Ovary (tissue), 9 donors: ENCODE measurements around the gene TOM1L2. TPM values are rescaled to one million over a fixed set of nuclear protein-coding genes. Genes with fewer than 3 reads are reported as not detected.

Source experiments
- DNase-seq, 5 donors: peaks; one replicate each; pipeline ENCODE4 v3.0.0-alpha.2; 2019 to 2020
- H3K27ac ChIP-seq, 2 donors: fragments of 200-600 bp; one replicate each; pipeline versions ENCODE4 v1.5.1 to v1.8.0; 2019 to 2022
- H3K27me3 ChIP-seq: fragments of 200-600 bp; one replicate; pipeline ENCODE4 v1.8.0; 2022
- H3K36me3 ChIP-seq: fragments of 200-600 bp; sonication (generic); one replicate; pipeline ENCODE4 v1.5.1; 2019
- H3K4me1 ChIP-seq: one replicate; pipeline ENCODE4 v1.8.1; 2013; ENCODE audit warnings: mild to moderate bottlenecking, moderate library complexity; ENCODE audit not compliant: insufficient read depth
- H3K4me3 ChIP-seq: fragments of 200-600 bp; sonication (generic); one replicate; pipeline ENCODE4 v1.5.1; 2017
- H3K9me3 ChIP-seq, 2 donors: fragments of 200-600 bp in 1 of 2; sonication (generic) in 1 of 2; one replicate each; pipeline versions ENCODE4 v1.5.1 to v1.8.1; 2013 to 2019; ENCODE audit warnings: mild to moderate bottlenecking in 1 of 2, moderate library complexity in 1 of 2
- EP300 ChIP-seq: sonication (generic); formaldehyde crosslinking; IDR thresholded peaks from one replicate; pipeline ENCODE4 v1.6.1; 2017; ENCODE audit warnings: antibody characterized with exemption
- POLR2A ChIP-seq: fragments of 450-650 bp; IDR thresholded peaks from one replicate; pipeline ENCODE4 v1.6.1; 2017; ENCODE audit warnings: antibody characterized with exemption, mild to moderate bottlenecking, moderate library complexity
- WGBS, 3 donors: extraction: QIAGEN DNeasy Blood & Tissue Kit in 1 of 3; methylation state at CpG; one replicate each; pipeline versions ENCODE4 v1.1.5 to v1.1.7; 2013 to 2017; 5-methylcytosine and 5-hydroxymethylcytosine counted together
- intact Hi-C, 4 donors: fragments of 100-400 bp; cut with DNase I; formaldehyde crosslinking; loops; one replicate each; pipeline versions ENCODE4 v1.11.0 to v1.15.1; 2022 to 2023
- polyA plus RNA-seq, 2 donors: library from polyadenylated mRNA; stranded (reverse); fragments of 200-250 nt in 1 of 2; fragments of 350-450 nt in 1 of 2; fragmentation: Illumina TruSeq in 1 of 2; extraction: RNeasy Lipid Tissue Mini Kit (QIAGEN cat#74804) in 1 of 2; gene quantifications; one replicate each; pipeline ENCODE4 v1.2.3, GENCODE V29; 2013 to 2014
- total RNA-seq, 7 donors: library from RNA; depleted of rRNA in 2 of 7; stranded (reverse); fragments of >200 nt in 2 of 7; fragmentation: NEBNext Ultra II Directional in 3 of 7; extraction: Animal tissue kit (Norgen Biotek cat#: 25700) in 3 of 7; gene quantifications; one replicate each; pipeline versions ENCODE4 v1.1.0 to v1.2.4, GENCODE V29; 2016 to 2023
- TF ChIP-seq, protein P1 (sequence below), 3 donors: fragments of 450-650 bp in 2 of 3; fragments of 200-600 bp in 1 of 3; IDR thresholded peaks; one replicate each; pipeline versions ENCODE4 v1.5.1 to v1.8.0; 2016 to 2022; ENCODE audit warnings: antibody characterized with exemption in 3 of 3, mild to moderate bottlenecking in 1 of 3
- donor health status: DM: no; HTN: no; CAD: no; lungs with moderate emphysema.
- donor health status: DM: no; HTN: no; CAD: no.
- donor health status: Bipolar disorder and iron deficiency.
- donor health status: DM: yes; HTN: yes; CAD: no.
- donor health status: DM: no; HTN: no; CAD: no.
- donor health status: DM: yes; HTN: yes; CAD: no.

TOM1L2 gene
- total and polyA plus RNA-seq, 9 donors: 25.6 to 62.5 (median 45.9) TPM

DNA sequence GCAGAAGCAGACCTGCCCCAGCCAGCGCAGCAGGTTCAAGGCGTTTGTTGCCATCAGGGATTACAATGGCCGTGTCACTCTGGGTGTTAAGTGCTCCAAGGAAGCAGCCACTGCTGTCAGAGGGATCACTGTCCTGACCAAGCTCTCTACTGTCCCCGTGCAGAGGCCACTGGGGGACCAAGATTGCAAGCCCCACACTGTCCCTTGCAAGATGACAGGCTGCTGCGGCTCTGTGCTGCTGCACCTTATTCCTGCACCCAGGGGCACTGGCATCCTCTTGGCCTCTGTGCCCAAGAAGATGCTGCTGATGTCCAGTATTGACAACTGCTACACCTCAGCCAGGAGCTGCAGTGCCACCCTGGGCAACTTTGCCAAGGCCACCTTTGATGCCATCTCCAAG, 39.1 kb upstream of the TOM1L2 start:
- Histone ChIP-seq H3K27me3 (no peaks in the 10 kb centered on the region), H3K36me3 (no peaks in the 10 kb centered on the region), H3K4me1 (no peaks in the 10 kb centered on the region), H3K27ac (no peak overlapping the region), H3K4me3 (no peak overlapping the region), H3K9me3 (no peaks in the 10 kb centered on the region)
- WGBS, 3 donors: 95 to 100% (median 96%) methylated on average over 5 of the region's 5 CpGs
- no peak for DNase-seq
- intact Hi-C loops: loop anchor here in 1 of 4 donors (10.0 kb wide), 1 partner anchor 136 kb away; no protein-coding TSS in a partner anchor
- no peak for TF ChIP-seq EP300
- TF ChIP-seq, protein P1, sequence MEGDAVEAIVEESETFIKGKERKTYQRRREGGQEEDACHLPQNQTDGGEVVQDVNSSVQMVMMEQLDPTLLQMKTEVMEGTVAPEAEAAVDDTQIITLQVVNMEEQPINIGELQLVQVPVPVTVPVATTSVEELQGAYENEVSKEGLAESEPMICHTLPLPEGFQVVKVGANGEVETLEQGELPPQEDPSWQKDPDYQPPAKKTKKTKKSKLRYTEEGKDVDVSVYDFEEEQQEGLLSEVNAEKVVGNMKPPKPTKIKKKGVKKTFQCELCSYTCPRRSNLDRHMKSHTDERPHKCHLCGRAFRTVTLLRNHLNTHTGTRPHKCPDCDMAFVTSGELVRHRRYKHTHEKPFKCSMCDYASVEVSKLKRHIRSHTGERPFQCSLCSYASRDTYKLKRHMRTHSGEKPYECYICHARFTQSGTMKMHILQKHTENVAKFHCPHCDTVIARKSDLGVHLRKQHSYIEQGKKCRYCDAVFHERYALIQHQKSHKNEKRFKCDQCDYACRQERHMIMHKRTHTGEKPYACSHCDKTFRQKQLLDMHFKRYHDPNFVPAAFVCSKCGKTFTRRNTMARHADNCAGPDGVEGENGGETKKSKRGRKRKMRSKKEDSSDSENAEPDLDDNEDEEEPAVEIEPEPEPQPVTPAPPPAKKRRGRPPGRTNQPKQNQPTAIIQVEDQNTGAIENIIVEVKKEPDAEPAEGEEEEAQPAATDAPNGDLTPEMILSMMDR (IDR thresholded peaks at IDR 0.05): no peak
- TF ChIP-seq POLR2A: no peak

DNA sequence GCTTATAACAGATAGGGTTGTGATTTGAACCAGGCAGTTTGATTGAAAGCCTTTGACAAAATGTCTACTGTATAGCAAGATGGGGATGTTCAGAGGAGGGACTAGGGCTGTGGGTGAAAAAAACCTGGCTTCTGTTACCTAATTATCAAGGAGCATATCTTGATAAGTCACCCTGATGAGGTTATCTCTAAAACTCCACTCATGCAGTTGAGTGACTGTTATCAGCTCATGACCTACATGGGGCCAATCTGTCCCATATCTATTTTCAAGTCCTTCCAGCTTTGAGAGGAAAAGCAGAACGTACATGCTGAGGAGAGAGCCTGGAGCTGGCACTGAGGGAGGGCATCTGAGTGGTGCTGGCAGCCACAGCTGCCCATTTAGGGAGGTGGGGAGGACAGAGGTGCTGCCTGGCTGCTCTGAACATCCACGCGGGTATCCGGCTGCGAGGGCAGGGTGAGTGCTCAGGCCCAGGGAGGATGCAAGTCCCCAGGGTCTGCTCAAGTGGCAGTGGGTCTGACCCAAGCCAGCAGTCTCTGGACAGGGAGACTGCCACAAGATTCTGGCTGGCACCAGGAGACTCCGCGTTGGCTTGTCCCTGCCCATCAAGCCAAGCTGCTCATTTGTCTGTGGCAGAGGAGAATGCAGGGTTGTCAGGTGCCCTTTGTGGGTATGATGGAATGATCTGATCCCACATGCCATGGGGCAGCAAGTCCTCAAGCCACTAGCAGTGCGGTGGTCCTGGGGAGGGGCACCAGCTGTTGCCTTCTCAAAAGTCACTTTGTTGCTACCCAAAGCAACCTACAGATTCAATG, 37.6 kb upstream of the TOM1L2 start:
- no peak overlapping the region for H3K4me3 ChIP-seq
- DNase-seq: no peak
- 76 to 92% (median 77%) methylated on average over 8 of the region's 8 CpGs for WGBS, 3 donors
- no peaks in the 10 kb centered on the region for H3K27me3 ChIP-seq
- H3K27ac ChIP-seq: no peak overlapping the region
- no peaks in the 10 kb centered on the region for H3K9me3 ChIP-seq
- no peaks in the 10 kb centered on the region for H3K4me1 ChIP-seq
- TF ChIP-seq, protein P1 (IDR thresholded peaks at IDR 0.05): no peak
- no peak for TF ChIP-seq POLR2A
- TF ChIP-seq EP300: no peak
- intact Hi-C loops: loop anchor here in 1 of 4 donors (10.0 kb wide), 1 partner anchor 135 kb away; no protein-coding TSS in a partner anchor
- H3K36me3 ChIP-seq: no peaks in the 10 kb centered on the region

DNA sequence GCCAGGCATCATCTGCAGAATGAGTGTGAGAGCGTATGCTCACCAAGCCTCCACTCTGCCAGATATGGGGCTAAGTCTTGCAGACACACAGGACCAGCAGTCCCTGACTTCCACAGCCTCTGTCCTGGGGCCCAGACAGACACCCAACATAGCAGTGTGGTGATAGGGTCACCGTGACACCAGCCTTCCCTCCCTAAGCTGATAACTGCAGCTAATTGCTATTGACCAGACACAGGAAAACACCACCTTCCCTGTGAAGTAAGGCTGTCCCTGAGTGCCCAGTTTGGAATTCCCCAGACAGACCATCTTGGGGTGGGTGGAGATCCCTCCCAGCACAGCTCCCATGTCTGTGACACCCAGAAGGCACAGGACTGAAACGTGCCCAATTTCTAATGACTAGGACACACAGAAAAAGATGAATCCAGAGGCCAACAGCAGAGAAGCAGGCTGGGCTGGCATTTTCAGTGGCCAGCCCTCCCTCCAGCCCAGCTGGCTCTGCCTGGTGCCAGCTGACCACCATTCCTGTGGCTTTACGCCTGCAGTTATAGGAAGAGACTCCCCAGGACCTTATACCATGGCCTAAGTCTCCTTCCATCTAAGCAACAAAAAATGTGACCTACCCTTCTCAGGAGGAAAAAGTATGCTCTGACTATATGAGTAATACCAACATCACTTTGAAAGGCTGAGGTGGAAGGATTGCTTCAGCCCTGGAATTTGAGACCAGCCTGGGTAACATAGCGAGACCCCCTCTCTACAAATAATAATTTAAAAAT, 36.5 kb upstream of the TOM1L2 start:
- H3K4me3 ChIP-seq: no peak overlapping the region
- intact Hi-C loops: no loop called here
- TF ChIP-seq POLR2A (no peak), EP300 (no peak)
- TF ChIP-seq, protein P1 (IDR thresholded peaks at IDR 0.05): no peak
- H3K36me3 ChIP-seq: no peaks in the 10 kb centered on the region
- H3K4me1 ChIP-seq: no peaks in the 10 kb centered on the region
- no peaks in the 10 kb centered on the region for H3K9me3 ChIP-seq
- H3K27ac ChIP-seq: no peak overlapping the region
- no peak for DNase-seq
- H3K27me3 ChIP-seq: no peaks in the 10 kb centered on the region
- WGBS, 3 donors: 75 to 82% (median 75%) methylated on average over 5 of the region's 5 CpGs

DNA sequence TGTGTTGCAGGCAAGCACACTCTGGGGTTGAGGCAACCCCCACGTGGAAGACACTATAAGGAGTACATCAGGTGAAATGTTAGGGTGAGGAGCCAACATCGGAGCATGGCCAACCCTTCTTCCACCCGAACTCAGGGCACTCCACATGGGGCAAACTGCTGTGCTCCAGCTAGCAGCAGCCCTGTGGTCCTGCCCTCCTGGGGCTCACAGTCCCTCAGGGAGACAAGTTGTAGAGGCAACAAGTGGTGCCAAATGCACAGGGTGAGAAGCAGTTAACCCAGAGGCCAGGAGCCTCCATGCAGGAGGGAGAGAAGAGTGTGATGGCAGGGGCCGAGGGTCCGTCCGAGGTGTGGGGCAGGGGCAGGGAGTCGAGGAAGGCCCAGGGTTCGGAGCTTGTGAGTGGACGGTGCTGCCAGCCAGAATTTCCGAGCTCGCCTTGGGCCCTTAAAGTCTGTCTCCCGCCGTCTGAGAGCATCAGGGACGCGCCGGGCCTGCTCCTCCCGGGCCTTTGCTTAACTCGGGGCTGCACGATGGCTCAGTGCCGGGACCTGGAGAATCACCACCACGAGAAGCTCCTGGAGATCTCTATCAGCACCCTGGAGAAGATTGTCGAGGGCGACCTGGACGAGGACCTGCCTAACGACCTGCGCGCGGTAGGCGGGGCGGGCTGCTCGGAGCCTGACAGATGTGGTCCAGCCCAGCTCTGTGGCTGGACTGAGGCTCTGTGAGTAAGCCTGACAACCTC, 34.5 kb upstream of the TOM1L2 start:
- Histone ChIP-seq H3K27me3 (no peaks in the 10 kb centered on the region), H3K4me1 (no peaks in the 10 kb centered on the region), H3K36me3 (no peaks in the 10 kb centered on the region), H3K4me3 (no peak overlapping the region), H3K27ac (no peak overlapping the region), H3K9me3 (no peaks in the 10 kb centered on the region)
- WGBS, 3 donors: 67 to 81% (median 76%) methylated on average over 23 to 31 of the region's 31 CpGs
- TF ChIP-seq, protein P1 (IDR thresholded peaks at IDR 0.05): no peak
- TF ChIP-seq EP300: no peak
- no peak for TF ChIP-seq POLR2A
- intact Hi-C loops: no loop called here
- no peak for DNase-seq
